Naive B cell (primary cell): Measurements from ENCODE around the gene FARP1. TPM values are rescaled to one million over a fixed set of nuclear protein-coding genes. Genes with fewer than 3 reads are reported as not detected.

Experiments used
- ATAC-seq, 2 donors: fragments of 150-1000 bp; cut with Tn5 transposase; 2 replicates each; pipeline ENCODE4 v1.10.0; 2021; ENCODE audit warnings: low read depth in 2 of 2, mild to moderate bottlenecking in 2 of 2, moderate library complexity in 2 of 2
- DNase-seq: peaks from one replicate; pipeline ENCODE4 v3.0.0; 2022
- H3K27ac Mint-ChIP-seq, 6 donors: one replicate each; pipeline ENCODE4 v1.8.0; 2020 to 2022; ENCODE audit warnings: mild to moderate bottlenecking in 6 of 6, mixed read lengths in 6 of 6, moderate library complexity in 5 of 6, inconsistent platforms in 2 of 6
- H3K27me3 Mint-ChIP-seq, 3 donors: one replicate each; pipeline ENCODE4 v1.8.0; 2021 to 2022; ENCODE audit warnings: mixed read lengths in 3 of 3, mild to moderate bottlenecking in 1 of 3
- H3K36me3 Mint-ChIP-seq, 2 donors: one replicate each; pipeline ENCODE4 v1.8.0; 2020 to 2022; ENCODE audit warnings: mixed read lengths in 2 of 2, inconsistent platforms in 1 of 2, mild to moderate bottlenecking in 1 of 2
- H3K4me1 Mint-ChIP-seq, 3 donors: one replicate each; pipeline ENCODE4 v1.8.0; 2020 to 2022; ENCODE audit warnings: mixed read lengths in 3 of 3, inconsistent platforms in 1 of 3, mild to moderate bottlenecking in 1 of 3, moderate library complexity in 1 of 3
- H3K4me3 Mint-ChIP-seq, 8 donors: one replicate each; pipeline ENCODE4 v1.8.0; 2020 to 2022; ENCODE audit warnings: mild to moderate bottlenecking in 8 of 8, mixed read lengths in 8 of 8, moderate library complexity in 8 of 8, inconsistent platforms in 2 of 8
- H3K9me3 Mint-ChIP-seq, 7 donors: one replicate each; pipeline ENCODE4 v1.8.0; 2020 to 2022; ENCODE audit warnings: mixed read lengths in 7 of 7, mild to moderate bottlenecking in 5 of 7, inconsistent platforms in 2 of 7, moderate library complexity in 1 of 7
- polyA plus RNA-seq, 6 donors: library from polyadenylated mRNA; unstranded; fragments of 300-500 nt; fragmentation: Illumina TruSeq; gene quantifications; one replicate each; pipeline ENCODE4 v1.2.3, GENCODE V29; 2021; ENCODE audit warnings: low read depth in 6 of 6

FARP1 gene
- polyA plus RNA-seq, 6 donors from 2014 or later, result 0.44 to 1.2 (median 0.86) TPM; not detected in 1

- H3K27me3 Mint-ChIP-seq, result no peaks in the 10 kb centered on the region
- no peaks in the 10 kb centered on the region for H3K9me3 Mint-ChIP-seq
- H3K4me3 Mint-ChIP-seq, result peak overlapping the region in 6 of 8 donors; percentile 52 to 86 (median 76)
- ATAC-seq (peak; percentile 29), DNase-seq (no peak)
- H3K4me1 Mint-ChIP-seq, result peaks cover 45 to 48% (median 45%) of the 10 kb centered on the region in 3 donors
- H3K36me3 Mint-ChIP-seq, result peaks cover 8 to 26% of the 10 kb centered on the region in 2 donors
- peak overlapping the region; percentile 26 to 94 (median 89) for H3K27ac Mint-ChIP-seq
Observed at GRCh38 chr13:98476106-98476505, 333.2 kb downstream of the FARP1 start.

- peaks cover 45 to 52% (median 48%) of the 10 kb centered on the region in 3 donors for H3K4me1 Mint-ChIP-seq
- peaks cover 5 to 26% of the 10 kb centered on the region in 2 donors for H3K36me3 Mint-ChIP-seq
- no peaks in the 10 kb centered on the region for H3K9me3 Mint-ChIP-seq
- peak overlapping the region in 7 of 8 donors; percentile 52 to 86 (median 73) for H3K4me3 Mint-ChIP-seq
- DNase-seq (peak; percentile 51), ATAC-seq (peak; percentile 95 to 96)
- peak overlapping the region; percentile 26 to 94 (median 89) for H3K27ac Mint-ChIP-seq
- no peaks in the 10 kb centered on the region for H3K27me3 Mint-ChIP-seq
Observed at GRCh38 chr13:98476538-98476966, 333.7 kb downstream of the FARP1 start.

- Mint-ChIP-seq H3K27ac (peak overlapping the region in 4 of 6 donors; percentile 69 to 92 (median 82)), H3K4me1 (peaks cover 46 to 55% (median 51%) of the 10 kb centered on the region in 3 donors), H3K36me3 (peaks cover 5 to 8% of the 10 kb centered on the region in 2 donors), H3K9me3 (no peaks in the 10 kb centered on the region), H3K27me3 (no peaks in the 10 kb centered on the region), H3K4me3 (peak overlapping the region in 7 of 8 donors; percentile 15 to 75 (median 42))
- DNase-seq (no peak), ATAC-seq (no peak)
Observed at GRCh38 chr13:98478189-98479129, 335.6 kb downstream of the FARP1 start.

- Mint-ChIP-seq H3K27ac (peak overlapping the region in 3 of 6 donors; percentile 60 to 83 (median 68)), H3K4me3 (no peak overlapping the region), H3K27me3 (no peaks in the 10 kb centered on the region), H3K9me3 (no peaks in the 10 kb centered on the region), H3K4me1 (peaks cover 55 to 66% (median 62%) of the 10 kb centered on the region in 3 donors), H3K36me3 (no peaks in the 10 kb centered on the region)
- DNase-seq, result no peak
- no peak for ATAC-seq
Observed at GRCh38 chr13:98479496-98480003, 336.7 kb downstream of the FARP1 start.

GRCh38 chr13:98480915-98481877 is 338.3 kb downstream of the FARP1 start:
- Mint-ChIP-seq H3K9me3 (no peaks in the 10 kb centered on the region), H3K4me3 (no peak overlapping the region), H3K4me1 (peaks cover 62 to 76% (median 75%) of the 10 kb centered on the region in 3 donors), H3K36me3 (no peaks in the 10 kb centered on the region), H3K27ac (peak overlapping the region in 2 of 6 donors; percentile 39 to 54), H3K27me3 (no peaks in the 10 kb centered on the region)
- ATAC-seq (no peak), DNase-seq (no peak)

- no peak overlapping the region for H3K27ac Mint-ChIP-seq
- no peaks in the 10 kb centered on the region for H3K27me3 Mint-ChIP-seq
- peak overlapping the region in 2 of 8 donors; percentile 22 to 76 for H3K4me3 Mint-ChIP-seq
- DNase-seq (no peak), ATAC-seq (no peak)
- H3K9me3 Mint-ChIP-seq, result no peaks in the 10 kb centered on the region
- peaks cover 61 to 75% (median 75%) of the 10 kb centered on the region in 3 donors for H3K4me1 Mint-ChIP-seq
- H3K36me3 Mint-ChIP-seq, result no peaks in the 10 kb centered on the region
Observed at GRCh38 chr13:98482476-98483444, 339.9 kb downstream of the FARP1 start.

- no peak for ATAC-seq
- Mint-ChIP-seq H3K4me1 (peaks cover 61 to 75% (median 75%) of the 10 kb centered on the region in 3 donors), H3K27ac (peak overlapping the region in 2 of 6 donors; percentile 34 to 84)
Observed at GRCh38 chr13:98483601-98484288, 340.9 kb downstream of the FARP1 start.

GRCh38 chr13:98484289-98485219 is 341.7 kb downstream of the FARP1 start:
- Mint-ChIP-seq H3K4me1 (peaks cover 60 to 75% (median 75%) of the 10 kb centered on the region in 3 donors), H3K27me3 (no peaks in the 10 kb centered on the region), H3K27ac (peak overlapping the region in 4 of 6 donors; percentile 45 to 91 (median 82)), H3K9me3 (no peaks in the 10 kb centered on the region), H3K4me3 (peak overlapping the region in 3 of 8 donors; percentile 44 to 70 (median 53)), H3K36me3 (no peaks in the 10 kb centered on the region)
- DNase-seq, result no peak
- ATAC-seq, result no peak

More at GRCh38 chr13:98483601-98484288, 340.9 kb downstream of the FARP1 start:
- H3K4me3 Mint-ChIP-seq, result no peak overlapping the region
- no peaks in the 10 kb centered on the region for H3K36me3 Mint-ChIP-seq
- H3K27me3 Mint-ChIP-seq, result no peaks in the 10 kb centered on the region
- H3K9me3 Mint-ChIP-seq, result no peaks in the 10 kb centered on the region
- no peak for DNase-seq

- no peak overlapping the region for H3K4me3 Mint-ChIP-seq
- peaks cover 65 to 83% (median 80%) of the 10 kb centered on the region in 3 donors for H3K4me1 Mint-ChIP-seq
- H3K27ac Mint-ChIP-seq, result peak overlapping the region in 2 of 6 donors; percentile 38 to 43
- ATAC-seq (no peak), DNase-seq (no peak)
- H3K9me3 Mint-ChIP-seq, result no peaks in the 10 kb centered on the region
- no peaks in the 10 kb centered on the region for H3K36me3 Mint-ChIP-seq
- no peaks in the 10 kb centered on the region for H3K27me3 Mint-ChIP-seq
Observed at GRCh38 chr13:98485561-98485960, 342.7 kb downstream of the FARP1 start.

- Mint-ChIP-seq H3K36me3 (no peaks in the 10 kb centered on the region), H3K9me3 (no peaks in the 10 kb centered on the region), H3K4me3 (peak overlapping the region in 1 of 8 donors; percentile 9), H3K27me3 (no peaks in the 10 kb centered on the region), H3K4me1 (peaks cover 67 to 84% (median 81%) of the 10 kb centered on the region in 3 donors), H3K27ac (peak overlapping the region in 1 of 6 donors; percentile 78)
- ATAC-seq (no peak), DNase-seq (no peak)
Observed at GRCh38 chr13:98486412-98486811, 343.5 kb downstream of the FARP1 start.
